H1 (cell line): ENCODE measurements around the gene TNS3. TPM values are rescaled to one million over a fixed set of nuclear protein-coding genes. Genes with fewer than 3 reads are reported as not detected.

Experiments used
- CTCF ChIA-PET: fragments of 300-600 bp; sonication (Branson Sonifier 250); formaldehyde crosslinking; loops from one replicate; lab custom pipeline; 2021; ENCODE audit not compliant: partially characterized antibody; lab: Charles Lee
- POLR2A ChIA-PET: fragments of 300-600 bp; sonication (Branson Sonifier 250); formaldehyde crosslinking; loops from one replicate; lab custom pipeline; 2021; ENCODE audit warnings: inconsistent platforms; ENCODE audit not compliant: partially characterized antibody; lab: Charles Lee
- DNase-seq, 2 experiments: peaks; one replicate each; pipeline versions ENCODE4 v3.0.0 to v3.0.0-alpha.2; 2010 to 2022; ENCODE audit warnings: low spot score in 2 of 2, low read depth in 1 of 2, mixed read lengths in 1 of 2
- FAIRE-seq: peaks from 2 replicates; lab custom pipeline; 2011; peaks lifted over from hg19 to GRCh38; lab: Jason Lieb, UNC
- H2AFZ ChIP-seq: 2 replicates; pipeline ENCODE4 v1.8.1; 2012; ENCODE audit warnings: low read length, inconsistent platforms
- H2AK5ac ChIP-seq: 2 replicates; pipeline ENCODE4 v1.6.1; 2013; ENCODE audit warnings: low read depth, low read length
- H2BK120ac ChIP-seq: replicated peaks from 2 replicates; pipeline ENCODE3; 2013; ENCODE audit warnings: low read depth, low read length, inconsistent platforms
- H2BK12ac ChIP-seq: 2 replicates; pipeline ENCODE4 v1.6.1; 2013; ENCODE audit warnings: low read depth, low read length
- H2BK15ac ChIP-seq: 2 replicates; pipeline ENCODE4 v1.6.1; 2013; ENCODE audit warnings: low read length
- H2BK20ac ChIP-seq: 2 replicates; pipeline ENCODE4 v1.6.1; 2013; ENCODE audit warnings: low read length
- H2BK5ac ChIP-seq: 2 replicates; pipeline ENCODE4 v1.6.1; 2013; ENCODE audit warnings: low read depth, low read length
- H3K14ac ChIP-seq: 2 replicates; pipeline ENCODE4 v1.6.1; 2013; ENCODE audit warnings: inconsistent platforms; ENCODE audit not compliant: insufficient read length
- H3K18ac ChIP-seq: 2 replicates; pipeline ENCODE4 v1.6.1; 2013; ENCODE audit warnings: low read length; ENCODE audit errors: extremely low read depth
- H3K23ac ChIP-seq: 2 replicates; pipeline ENCODE4 v1.6.1; 2013; ENCODE audit warnings: inconsistent platforms; ENCODE audit not compliant: insufficient read length
- H3K23me2 ChIP-seq: 2 replicates; pipeline ENCODE4 v1.6.1; 2013; ENCODE audit warnings: low read depth, low read length
- H3K27ac ChIP-seq: 2 replicates; pipeline ENCODE4 v1.6.1; 2011; ENCODE audit warnings: low read depth, low read length, inconsistent platforms
- H3K27me3 ChIP-seq, 4 experiments: replicated peaks in 1 of 4; 1 replicate in 1 of 4; 2 replicates in 3 of 4; pipeline versions ENCODE4 v1.6.1 to v1.8.1; 2011 to 2013; ENCODE audit warnings: low read length in 3 of 4, mild to moderate bottlenecking in 3 of 4, inconsistent platforms in 2 of 4, mixed read lengths in 2 of 4, moderate library complexity in 1 of 4; ENCODE audit not compliant: control insufficient read depth in 3 of 4, insufficient read depth in 3 of 4; ENCODE audit errors: extremely low read depth in 1 of 4
- H3K36me3 ChIP-seq, 4 experiments: 2 replicates each; pipeline versions ENCODE4 v1.6.1 to v1.8.1; 2011 to 2013; ENCODE audit warnings: mild to moderate bottlenecking in 4 of 4, low read length in 3 of 4, moderate library complexity in 2 of 4, control low read depth in 1 of 4, inconsistent platforms in 1 of 4; ENCODE audit not compliant: insufficient read depth in 4 of 4, control insufficient read depth in 2 of 4
- H3K4ac ChIP-seq: replicated peaks from 2 replicates; pipeline ENCODE3; 2013; ENCODE audit warnings: low read length, low read depth, mixed read lengths, inconsistent platforms; ENCODE audit not compliant: insufficient read length
- H3K4me1 ChIP-seq, 4 experiments: replicated peaks in 1 of 4; 1 replicate in 1 of 4; 2 replicates in 3 of 4; pipeline versions ENCODE4 v1.6.1 to v1.8.1; 2011 to 2013; ENCODE audit warnings: low read length in 3 of 4, inconsistent platforms in 2 of 4, mixed read lengths in 1 of 4; ENCODE audit not compliant: insufficient read depth in 4 of 4, control insufficient read depth in 3 of 4
- H3K4me2 ChIP-seq, 2 experiments: 2 replicates each; pipeline versions ENCODE4 v1.6.1 to v1.8.1; 2011 to 2013; ENCODE audit warnings: low read depth in 2 of 2, low read length in 2 of 2, control low read depth in 1 of 2, inconsistent platforms in 1 of 2, mild to moderate bottlenecking in 1 of 2; ENCODE audit not compliant: insufficient read depth in 1 of 2
- H3K4me3 ChIP-seq, 4 experiments: fragments of 200-600, 300-600 bp in 1 of 4; sonication (generic), shearing (Covaris generic), sonication (Bioruptor Twin) in 1 of 4; 2 replicates each; pipeline versions ENCODE4 v1.5.1 to v1.8.1; 2011 to 2016; ENCODE audit warnings: low read length in 4 of 4, low read depth in 3 of 4, control low read depth in 2 of 4, inconsistent platforms in 2 of 4, mild to moderate bottlenecking in 2 of 4, mixed read lengths in 1 of 4, moderate library complexity in 1 of 4; ENCODE audit not compliant: insufficient read depth in 2 of 4; ENCODE audit errors: extremely low read depth in 1 of 4
- H3K56ac ChIP-seq: replicated peaks from 2 replicates; pipeline ENCODE3; 2013; ENCODE audit warnings: low read depth, mild to moderate bottlenecking, mixed read lengths, low read length, inconsistent platforms; ENCODE audit not compliant: insufficient read length
- H3K79me1 ChIP-seq: 2 replicates; pipeline ENCODE4 v1.6.1; 2013; ENCODE audit warnings: low read depth, low read length, control low read depth
- H3K79me2 ChIP-seq, 2 experiments: 2 replicates each; pipeline versions ENCODE4 v1.6.1 to v1.8.1; 2012 to 2013; ENCODE audit warnings: low read length in 2 of 2, mild to moderate bottlenecking in 2 of 2, inconsistent platforms in 1 of 2; ENCODE audit not compliant: insufficient read depth in 2 of 2, control insufficient read depth in 1 of 2
- H3K9ac ChIP-seq, 4 experiments: replicated peaks in 1 of 4; 1 replicate in 1 of 4; 2 replicates in 3 of 4; pipeline versions ENCODE4 v1.6.1 to v1.8.1; 2011 to 2013; ENCODE audit warnings: low read depth in 3 of 4, low read length in 3 of 4, control low read depth in 2 of 4, mild to moderate bottlenecking in 2 of 4, moderate library complexity in 2 of 4, inconsistent platforms in 1 of 4; ENCODE audit errors: extremely low read depth in 1 of 4
- H3K9me3 ChIP-seq, 2 experiments: 2 replicates each; pipeline versions ENCODE4 v1.6.1 to v1.8.1; 2012 to 2013; ENCODE audit warnings: mild to moderate bottlenecking in 2 of 2, moderate library complexity in 2 of 2, control low read depth in 1 of 2, inconsistent platforms in 1 of 2, low read depth in 1 of 2, low read length in 1 of 2, mixed read lengths in 1 of 2; ENCODE audit not compliant: insufficient read depth in 2 of 2
- H4K20me1 ChIP-seq, 2 experiments: replicated peaks in 1 of 2; 2 replicates each; pipeline versions ENCODE3 to v1.8.1; 2011 to 2013; ENCODE audit warnings: inconsistent platforms in 2 of 2, low read length in 2 of 2, mild to moderate bottlenecking in 1 of 2; ENCODE audit not compliant: insufficient read depth in 2 of 2, control insufficient read depth in 1 of 2
- H4K5ac ChIP-seq: 2 replicates; pipeline ENCODE4 v1.6.1; 2013; ENCODE audit warnings: low read length, low read depth, mixed read lengths, inconsistent platforms; ENCODE audit not compliant: insufficient read length
- H4K8ac ChIP-seq: 2 replicates; pipeline ENCODE4 v1.8.0; 2013; ENCODE audit warnings: mild to moderate bottlenecking, moderate library complexity, low read length, inconsistent platforms; ENCODE audit not compliant: insufficient read depth; ENCODE audit errors: extremely low read depth
- H4K91ac ChIP-seq: replicated peaks from 2 replicates; pipeline ENCODE3; 2013; ENCODE audit warnings: low read length, mixed read lengths, inconsistent platforms; ENCODE audit not compliant: insufficient read length
- CEBPB ChIP-seq: IDR thresholded peaks from 2 replicates; pipeline ENCODE4 v1.6.1; 2012; ENCODE audit warnings: low read depth, low read length
- NANOG ChIP-seq: IDR thresholded peaks from 2 replicates; pipeline ENCODE4 v1.6.1; 2011; ENCODE audit warnings: low read length, low read depth, mild to moderate bottlenecking, inconsistent platforms; ENCODE audit not compliant: insufficient read depth, poor library complexity, severe bottlenecking
- WGBS, 2 experiments: shearing (Covaris generic) in 1 of 2; methylation state at CpG; one replicate each; pipeline versions ENCODE4 v1.1.6 to v1.1.7; 2013 to 2015; ENCODE audit warnings: low lambda C conversion rate in 2 of 2, mixed read lengths in 2 of 2, inconsistent platforms in 1 of 2, low coverage in 1 of 2, missing lambda C conversion rate in 1 of 2; ENCODE audit not compliant: insufficient replicate concordance in 2 of 2, insufficient coverage in 1 of 2, insufficient read length in 1 of 2; ENCODE audit errors: extremely low coverage in 1 of 2, missing lambda C conversion rate in 1 of 2; 5-methylcytosine and 5-hydroxymethylcytosine counted together
- polyA plus RNA-seq, 7 experiments: library from polyadenylated mRNA; depleted of rRNA in 3 of 7; stranded (reverse) in 5 of 7; unstranded in 2 of 7; fragments of >200 nt in 5 of 7; fragments of 200-250 nt in 2 of 7; gene quantifications; 1 replicate in 5 of 7; 2 replicates in 1 of 7; 4 replicates in 1 of 7; pipeline versions ENCODE4 v1.2.1 to v1.2.3, GENCODE V29; 2011 to 2013; ENCODE audit warnings: missing spikeins in 2 of 7, mixed read lengths in 2 of 7
- total RNA-seq: library from RNA; stranded (reverse); fragmentation: NEBNext Ultra II Directional; extraction: Animal tissue kit (Norgen Biotek cat#: 25700); gene quantifications from 2 replicates; pipeline ENCODE4 v1.2.1, GENCODE V29; 2021

Gene TNS3
- total and polyA plus RNA-seq, 2 of the 8 experiments (the other 6 are each of a cell fraction or from before 2014, with no cell fraction given) = 11.9 to 24.2 TPM

DNA sequence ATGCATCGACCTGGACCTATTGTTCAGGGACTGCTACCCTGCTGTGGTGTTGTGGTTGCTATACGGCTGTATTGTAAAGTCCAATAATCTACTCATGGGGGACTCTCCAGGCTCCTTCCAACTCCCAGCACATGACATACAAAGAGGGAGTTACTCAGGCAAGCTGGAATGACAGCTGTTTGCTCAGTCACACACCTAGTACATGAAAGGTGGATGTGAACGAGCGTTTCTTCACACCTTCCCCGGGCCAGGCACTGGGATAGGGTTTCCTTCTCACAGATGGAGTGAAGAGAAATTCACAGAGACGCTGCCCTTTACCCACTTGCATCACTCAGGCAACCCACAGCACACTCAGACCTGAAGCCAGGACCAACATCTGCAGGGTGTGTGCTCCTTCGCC lies 215.7 kb downstream of the TNS3 start:
- ChIA-PET CTCF (no interaction called here), POLR2A (no interaction called here)
- peaks cover 0 to 5% of the 10 kb centered on the region in 2 experiments; a peak in 1 of 4 replicates for H3K9me3 ChIP-seq
- no peak overlapping the region for H2BK15ac ChIP-seq
- DNase-seq (no peak), FAIRE-seq (no peak)
- peaks cover 4 to 7% of the 10 kb centered on the region in 2 experiments for H3K79me2 ChIP-seq
- H3K4me1 ChIP-seq = no peaks in the 10 kb centered on the region
- no peak overlapping the region for H2AFZ ChIP-seq
- H2BK12ac ChIP-seq = no peak overlapping the region
- H4K91ac ChIP-seq = no peak overlapping the region
- H3K23me2 ChIP-seq = peaks cover 7% of the 10 kb centered on the region; the same call in 1 of the 2 replicates
- no peak overlapping the region for H4K8ac ChIP-seq
- no peak overlapping the region for H3K4me2 ChIP-seq
- no peak overlapping the region for H2BK5ac ChIP-seq
- 94% methylated on average over 7 of the region's 7 CpGs; no CpG with 5 or more reads in 1 of the 2 experiments for WGBS, 2 experiments
- H3K56ac ChIP-seq = no peak overlapping the region
- no peak overlapping the region for H3K18ac ChIP-seq
- no peak overlapping the region for H3K14ac ChIP-seq
- peaks cover 2 to 11% (median 5%) of the 10 kb centered on the region in 4 experiments; a peak in 4 of 8 replicates for H3K36me3 ChIP-seq
- no peak overlapping the region for H3K27ac ChIP-seq
- no peak overlapping the region for H3K4ac ChIP-seq
- H3K9ac ChIP-seq = no peak overlapping the region
- no peaks in the 10 kb centered on the region; a peak in 1 of 7 replicates for H3K27me3 ChIP-seq
- no peak overlapping the region for H4K5ac ChIP-seq
- TF ChIP-seq NANOG = no peak
- TF ChIP-seq CEBPB = no peak
- H2AK5ac ChIP-seq = no peak overlapping the region
- H4K20me1 ChIP-seq = peaks cover 0 to 7% of the 10 kb centered on the region in 2 experiments
- no peak overlapping the region for H3K23ac ChIP-seq
- H2BK20ac ChIP-seq = no peak overlapping the region
- no peak overlapping the region for H3K4me3 ChIP-seq
- H3K79me1 ChIP-seq = peaks cover 5% of the 10 kb centered on the region; the same call in 1 of the 2 replicates
- no peak overlapping the region for H2BK120ac ChIP-seq
